ENCODE data around the gene ULK1. TPM values are rescaled to one million over a fixed set of nuclear protein-coding genes. Genes with fewer than 3 reads are reported as not detected.

The ULK1 gene
- total and polyA plus RNA-seq, 2 donors from 2014 or later = 11.4 to 33.4 TPM

DNA sequence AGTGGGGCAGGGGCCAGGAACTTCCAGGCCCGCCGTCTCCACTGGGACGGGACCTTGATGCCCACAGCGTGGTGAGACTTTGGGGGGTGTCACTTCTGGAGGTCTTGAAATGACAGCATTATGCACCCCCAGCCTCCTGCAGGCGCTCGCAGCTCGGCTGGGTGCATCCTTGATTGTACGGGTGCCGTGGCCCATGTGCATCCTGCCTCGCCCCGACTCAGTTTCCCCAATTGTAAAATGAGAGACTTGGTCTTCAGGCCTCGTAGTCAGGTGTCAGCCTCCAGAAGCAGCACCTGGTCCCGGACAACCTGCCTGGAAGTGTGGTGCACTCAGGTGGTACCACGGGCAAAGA, 25.7 kb downstream of the ULK1 start:
- peaks cover 0 to 12% (median 7%) of the 10 kb centered on the region in 3 donors for H3K36me3 ChIP-seq (ENCODE audit: control insufficient read depth in 2 of 3, insufficient read depth in 3 of 3, low read length in 3 of 3)
- FAIRE-seq (no peak), DNase-seq (no peak)

DNA sequence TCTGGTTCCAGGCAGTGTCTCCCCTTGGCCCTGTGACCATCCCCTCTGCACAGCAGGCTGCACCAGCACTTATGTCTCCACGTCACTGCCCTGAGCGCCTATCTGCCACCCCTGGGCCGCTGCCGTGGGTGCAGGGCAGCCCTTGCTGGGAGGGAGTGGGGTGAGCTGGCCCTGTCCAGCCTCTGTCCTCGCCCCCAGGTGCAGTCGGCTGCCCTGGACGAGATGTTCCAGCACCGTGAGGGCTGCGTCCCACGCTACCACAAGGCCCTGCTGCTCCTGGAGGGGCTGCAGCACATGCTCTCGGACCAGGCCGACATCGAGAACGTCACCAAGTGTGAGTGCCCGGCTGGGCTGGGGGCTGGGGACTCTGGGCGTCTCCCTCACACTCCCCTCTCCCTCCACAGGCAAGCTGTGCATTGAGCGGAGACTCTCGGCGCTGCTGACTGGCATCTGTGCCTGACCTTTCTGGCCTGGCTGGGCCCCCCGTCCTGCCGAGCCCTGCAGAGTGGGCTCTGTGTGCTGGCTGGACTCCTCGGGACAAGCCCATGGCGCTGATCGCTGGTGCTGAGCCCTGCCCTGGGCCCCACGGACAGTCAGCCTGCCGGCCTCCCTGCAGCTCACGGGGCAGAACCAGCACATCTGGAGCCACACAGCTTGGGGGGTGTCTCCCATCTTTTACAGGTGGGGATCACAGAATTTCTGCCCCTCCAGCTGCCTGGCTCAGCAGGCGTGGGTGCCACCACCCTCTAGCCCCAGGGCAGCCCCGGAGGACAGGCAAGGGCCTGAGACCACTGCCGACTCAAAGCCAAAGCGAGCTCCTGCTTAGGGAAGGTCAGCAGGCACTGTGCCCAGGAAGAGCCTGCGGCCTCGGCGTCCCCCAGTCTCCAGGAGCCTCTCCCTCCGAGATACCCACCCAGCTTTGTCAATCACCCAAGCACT, 26.7 kb downstream of the ULK1 start:
- DNase-seq = no peak
- Histone ChIP-seq H3K4me1 (ENCODE audit: control insufficient read depth in 2 of 3, insufficient read depth in 2 of 3, low read depth in 1 of 3, low read length in 3 of 3) (no peaks in the 10 kb centered on the region), H3K36me3 (ENCODE audit: control insufficient read depth in 2 of 3, insufficient read depth in 3 of 3, low read length in 3 of 3) (peaks cover 0 to 7% (median 5%) of the 10 kb centered on the region in 3 donors), H3K27ac (ENCODE audit: low read depth in 2 of 2, low read length in 2 of 2) (no peak overlapping the region), H3K27me3 (ENCODE audit: control insufficient read depth, insufficient read depth, low read length) (no peaks in the 10 kb centered on the region), H3K9ac (ENCODE audit: low read length in 3 of 3) (no peak overlapping the region), H3K4me3 (ENCODE audit: low read length in 3 of 3) (no peak overlapping the region), H3K9me3 (ENCODE audit: control insufficient read depth in 2 of 3, insufficient read depth in 1 of 3, low read length in 3 of 3) (no peaks in the 10 kb centered on the region)
- no peak for FAIRE-seq
- TF ChIP-seq, protein P1, sequence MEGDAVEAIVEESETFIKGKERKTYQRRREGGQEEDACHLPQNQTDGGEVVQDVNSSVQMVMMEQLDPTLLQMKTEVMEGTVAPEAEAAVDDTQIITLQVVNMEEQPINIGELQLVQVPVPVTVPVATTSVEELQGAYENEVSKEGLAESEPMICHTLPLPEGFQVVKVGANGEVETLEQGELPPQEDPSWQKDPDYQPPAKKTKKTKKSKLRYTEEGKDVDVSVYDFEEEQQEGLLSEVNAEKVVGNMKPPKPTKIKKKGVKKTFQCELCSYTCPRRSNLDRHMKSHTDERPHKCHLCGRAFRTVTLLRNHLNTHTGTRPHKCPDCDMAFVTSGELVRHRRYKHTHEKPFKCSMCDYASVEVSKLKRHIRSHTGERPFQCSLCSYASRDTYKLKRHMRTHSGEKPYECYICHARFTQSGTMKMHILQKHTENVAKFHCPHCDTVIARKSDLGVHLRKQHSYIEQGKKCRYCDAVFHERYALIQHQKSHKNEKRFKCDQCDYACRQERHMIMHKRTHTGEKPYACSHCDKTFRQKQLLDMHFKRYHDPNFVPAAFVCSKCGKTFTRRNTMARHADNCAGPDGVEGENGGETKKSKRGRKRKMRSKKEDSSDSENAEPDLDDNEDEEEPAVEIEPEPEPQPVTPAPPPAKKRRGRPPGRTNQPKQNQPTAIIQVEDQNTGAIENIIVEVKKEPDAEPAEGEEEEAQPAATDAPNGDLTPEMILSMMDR (IDR thresholded peaks at IDR 0.05; ENCODE audit: borderline replicate concordance, extremely low read depth, insufficient read depth) = no peak
- intact Hi-C loops (cut with DNase I) = no loop called here

More for the DNA sequence above, 25.7 kb downstream of the ULK1 start:
- TF ChIP-seq, protein P1 (IDR thresholded peaks at IDR 0.05; ENCODE audit: borderline replicate concordance, extremely low read depth, insufficient read depth) = no peak
- intact Hi-C loops (cut with DNase I) = no loop called here
- Histone ChIP-seq H3K9ac (ENCODE audit: low read length in 3 of 3) (no peak overlapping the region), H3K27ac (ENCODE audit: low read depth in 2 of 2, low read length in 2 of 2) (no peak overlapping the region), H3K4me3 (ENCODE audit: low read length in 3 of 3) (no peak overlapping the region), H3K4me1 (ENCODE audit: control insufficient read depth in 2 of 3, insufficient read depth in 2 of 3, low read depth in 1 of 3, low read length in 3 of 3) (no peaks in the 10 kb centered on the region), H3K9me3 (ENCODE audit: control insufficient read depth in 2 of 3, insufficient read depth in 1 of 3, low read length in 3 of 3) (no peaks in the 10 kb centered on the region), H3K27me3 (ENCODE audit: control insufficient read depth, insufficient read depth, low read length) (no peaks in the 10 kb centered on the region)

DNA sequence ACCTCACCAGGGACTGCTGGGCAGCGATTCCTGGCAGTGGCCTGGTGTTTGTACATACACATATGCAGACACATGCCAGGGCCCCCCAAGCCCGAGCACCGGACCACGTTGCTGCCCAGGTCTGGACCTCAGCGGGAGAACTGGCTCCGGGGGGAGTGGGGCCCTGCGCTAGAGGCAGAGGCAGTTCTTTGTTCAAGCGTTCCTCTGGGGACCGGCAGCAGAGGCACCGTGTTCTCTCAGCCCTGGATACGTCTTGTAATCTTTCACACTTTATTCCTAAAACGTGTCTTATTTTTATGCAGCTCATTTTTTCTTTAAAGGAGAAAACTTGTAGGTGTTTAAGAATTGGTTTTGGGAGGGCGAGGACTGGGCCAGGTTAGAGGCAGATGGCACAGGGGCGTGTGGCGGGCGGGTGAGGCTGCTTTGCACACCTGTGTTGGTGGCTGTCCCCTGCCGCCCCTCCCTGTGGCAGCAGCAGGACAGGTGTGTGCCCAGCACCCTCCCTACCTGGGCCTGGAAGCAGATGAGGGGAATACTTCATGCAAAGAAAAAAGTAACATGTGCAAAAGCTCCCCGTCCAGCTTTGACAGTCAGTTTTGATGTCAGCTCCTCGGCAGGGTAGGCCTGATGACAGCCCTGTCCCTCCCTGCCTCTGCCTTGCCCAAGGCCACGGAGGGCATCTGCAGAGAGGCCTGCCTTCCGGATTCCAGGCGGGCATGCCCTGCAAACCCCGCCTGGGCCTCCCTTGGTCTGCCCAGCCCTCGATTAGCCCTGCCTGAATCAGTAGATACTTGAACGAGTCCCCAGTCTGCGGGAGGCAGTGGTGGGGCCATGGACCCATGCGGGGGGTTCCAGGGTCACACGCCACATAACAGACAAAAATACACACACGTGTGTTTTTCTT, 27.7 kb downstream of the ULK1 start:
- DNase-seq = no peak
- H3K27ac ChIP-seq (ENCODE audit: low read depth in 2 of 2, low read length in 2 of 2) = no peak overlapping the region
- H3K4me1 ChIP-seq (ENCODE audit: control insufficient read depth in 2 of 3, insufficient read depth in 2 of 3, low read depth in 1 of 3, low read length in 3 of 3) = no peaks in the 10 kb centered on the region
- TF ChIP-seq, protein P1 (IDR thresholded peaks at IDR 0.05; ENCODE audit: borderline replicate concordance, extremely low read depth, insufficient read depth) = no peak
- H3K9ac ChIP-seq (ENCODE audit: low read length in 3 of 3) = no peak overlapping the region
- FAIRE-seq = no peak
- intact Hi-C loops (cut with DNase I) = no loop called here
- peaks cover 0 to 7% (median 5%) of the 10 kb centered on the region in 3 donors for H3K36me3 ChIP-seq (ENCODE audit: control insufficient read depth in 2 of 3, insufficient read depth in 3 of 3, low read length in 3 of 3)
- H3K9me3 ChIP-seq (ENCODE audit: control insufficient read depth in 2 of 3, insufficient read depth in 1 of 3, low read length in 3 of 3) = no peaks in the 10 kb centered on the region
- no peak overlapping the region for H3K4me3 ChIP-seq (ENCODE audit: low read length in 3 of 3)
- no peaks in the 10 kb centered on the region for H3K27me3 ChIP-seq (ENCODE audit: control insufficient read depth, insufficient read depth, low read length)
